Ishikawa (cell line): ENCODE data around the gene RBMS3.

ENCODE experiments used
- CEBPB ChIP-seq: IDR thresholded peaks from 2 replicates; pipeline ENCODE4 v1.6.1; 2012
- CREB1 ChIP-seq: IDR thresholded peaks from 2 replicates; pipeline ENCODE4 v1.6.1; 2012; ENCODE audit warnings: low read depth
- EGR1 ChIP-seq: IDR thresholded peaks from 2 replicates; pipeline ENCODE4 v1.6.1; 2012
- EP300 ChIP-seq: IDR thresholded peaks from 2 replicates; pipeline ENCODE4 v1.6.1; 2012; ENCODE audit warnings: borderline replicate concordance
- FOXM1 ChIP-seq: IDR thresholded peaks from 2 replicates; pipeline ENCODE4 v1.6.1; 2012; ENCODE audit warnings: low read depth, borderline replicate concordance
- MAX ChIP-seq: IDR thresholded peaks from 2 replicates; pipeline ENCODE4 v1.6.1; 2012
- NFIC ChIP-seq: IDR thresholded peaks from 2 replicates; pipeline ENCODE4 v1.6.1; 2012
- RAD21 ChIP-seq: IDR thresholded peaks from 2 replicates; pipeline ENCODE4 v1.6.1; 2012; ENCODE audit warnings: low read depth
- REST ChIP-seq: IDR thresholded peaks from 2 replicates; pipeline ENCODE4 v1.6.1; 2012; ENCODE audit warnings: low read depth, mild to moderate bottlenecking
- TAF1 ChIP-seq: IDR thresholded peaks from 2 replicates; pipeline ENCODE4 v1.6.1; 2012; ENCODE audit warnings: low read depth, mild to moderate bottlenecking
- TCF12 ChIP-seq: IDR thresholded peaks from 2 replicates; pipeline ENCODE4 v1.6.1; 2012; ENCODE audit warnings: low read depth
- TEAD4 ChIP-seq: IDR thresholded peaks from 2 replicates; pipeline ENCODE4 v1.6.1; 2012
- USF1 ChIP-seq: IDR thresholded peaks from 2 replicates; pipeline ENCODE4 v1.6.1; 2012
- YY1 ChIP-seq: IDR thresholded peaks from 2 replicates; pipeline ENCODE4 v1.6.1; 2012; ENCODE audit warnings: low read depth
- ZBTB7A ChIP-seq: IDR thresholded peaks from 2 replicates; pipeline ENCODE4 v1.6.1; 2012; ENCODE audit warnings: low read depth

RBMS3 gene

GRCh38 chr3:29344935-29345334 is 64.1 kb downstream of the RBMS3 start:
- TF ChIP-seq TAF1 (no peak), YY1 (no peak), CREB1 (no peak), FOXM1 (no peak), ZBTB7A (no peak), RAD21 (no peak), EGR1 (no peak), NFIC (no peak), TCF12 (no peak), USF1 (no peak), EP300 (no peak), CEBPB (no peak), TEAD4 (no peak), REST (no peak), MAX (no peak)

- TF ChIP-seq CREB1 (no peak), CEBPB (no peak), TEAD4 (no peak), ZBTB7A (no peak), RAD21 (no peak), EP300 (no peak), REST (no peak), TAF1 (no peak), EGR1 (no peak), USF1 (no peak), MAX (no peak), FOXM1 (no peak), NFIC (no peak), TCF12 (no peak), YY1 (no peak)
Observed at GRCh38 chr3:29345516-29346300, 64.8 kb downstream of the RBMS3 start.

- TF ChIP-seq NFIC (0 out of 2 replicates have a peak, but pooled peaks have one; percentile 35), TCF12 (no peak), TEAD4 (peak; percentile 78)
Observed at GRCh38 chr3:29346828-29347227, 66.0 kb downstream of the RBMS3 start.

GRCh38 chr3:29347412-29347811 is 66.5 kb downstream of the RBMS3 start:
- peak; percentile 51 for TF ChIP-seq NFIC
- peak; percentile 88 for TF ChIP-seq EP300
- TF ChIP-seq TEAD4 = peak; percentile 83
- peak; percentile 75 for TF ChIP-seq TCF12
- TF ChIP-seq FOXM1 = peak; percentile 81
- TF ChIP-seq RAD21 = 0 out of 2 replicates have a peak, but pooled peaks have one; percentile 16
- TF ChIP-seq CREB1 = no peak
- TF ChIP-seq CEBPB = no peak
- no peak for TF ChIP-seq YY1

GRCh38 chr3:29348316-29348715 is 67.4 kb downstream of the RBMS3 start:
- TF ChIP-seq EP300 (no peak), ZBTB7A (no peak), EGR1 (no peak), REST (no peak), USF1 (no peak), TEAD4 (no peak), FOXM1 (no peak), TAF1 (no peak), YY1 (no peak)
